H1 (cell line): ENCODE data around the gene C3. TPM values are rescaled to one million over a fixed set of nuclear protein-coding genes. Genes with fewer than 3 reads are reported as not detected.

Experiments used
- CBX8 ChIP-seq: fragments of 300-800, 300-1000 bp; sonication (generic); IDR thresholded peaks from 2 replicates; pipeline ENCODE4 v1.7.1; 2016; ENCODE audit warnings: low read depth, low read length, borderline replicate concordance
- CREB1 ChIP-seq: IDR thresholded peaks from 2 replicates; pipeline ENCODE4 v1.6.1; 2012; ENCODE audit warnings: inconsistent platforms
- CTCF ChIP-seq, 3 experiments: IDR thresholded peaks; 1 replicate in 2 of 3; 2 replicates in 1 of 3; pipeline versions ENCODE4 v1.5.1 to v1.6.1; 2011; ENCODE audit warnings: low read length in 3 of 3, mild to moderate bottlenecking in 3 of 3, inconsistent platforms in 2 of 3, low read depth in 1 of 3, moderate library complexity in 1 of 3; ENCODE audit not compliant: insufficient read depth in 1 of 3; ENCODE audit errors: control extremely low read depth in 1 of 3
- E2F6 ChIP-seq: IDR thresholded peaks from 2 replicates; pipeline ENCODE4 v1.6.1; 2012; ENCODE audit warnings: inconsistent platforms
- GTF2F1 ChIP-seq: IDR thresholded peaks from 2 replicates; pipeline ENCODE4 v1.6.1; 2012; ENCODE audit warnings: low read depth, low read length, improper control_type of control experiment, borderline replicate concordance
- HDAC2 ChIP-seq, 2 experiments: fragments of 300-600 bp in 1 of 2; sonication (generic) in 1 of 2; IDR thresholded peaks; 2 replicates each; pipeline ENCODE4 v1.6.1; 2011 to 2012; ENCODE audit warnings: low read depth in 2 of 2, low read length in 2 of 2, mild to moderate bottlenecking in 2 of 2, moderate library complexity in 2 of 2, borderline replicate concordance in 1 of 2, inconsistent platforms in 1 of 2
- MAX ChIP-seq: IDR thresholded peaks from 2 replicates; pipeline ENCODE4 v1.6.1; 2012; ENCODE audit warnings: inconsistent platforms
- NRF1 ChIP-seq: IDR thresholded peaks from 2 replicates; pipeline ENCODE4 v1.6.1; 2011; ENCODE audit warnings: mild to moderate bottlenecking, low read depth, low read length, improper control_type of control experiment
- PHF8 ChIP-seq: fragments of 200-600 bp; sonication (generic); conservative IDR thresholded peaks from 2 replicates; pipeline ENCODE4 v1.7.1; 2012; ENCODE audit warnings: low read depth, mild to moderate bottlenecking, inconsistent platforms, low read length, moderate library complexity
- POLR2A ChIP-seq, 2 experiments: IDR thresholded peaks; 1 replicate in 1 of 2; 2 replicates in 1 of 2; pipeline ENCODE4 v1.6.1; 2011; ENCODE audit warnings: low read depth in 2 of 2, low read length in 2 of 2, mild to moderate bottlenecking in 2 of 2; ENCODE audit errors: control extremely low read depth in 1 of 2
- POLR2AphosphoS5 ChIP-seq: IDR thresholded peaks from 2 replicates; pipeline ENCODE4 v1.6.1; 2011; ENCODE audit warnings: low read depth, low read length
- RBBP5 ChIP-seq: IDR thresholded peaks from 2 replicates; pipeline ENCODE4 v1.7.1; 2012; ENCODE audit warnings: low read depth, mild to moderate bottlenecking, inconsistent platforms, low read length, moderate library complexity, borderline replicate concordance
- SRF ChIP-seq: IDR thresholded peaks from 2 replicates; pipeline ENCODE4 v1.6.1; 2011; ENCODE audit warnings: mild to moderate bottlenecking, low read depth, low read length, moderate library complexity
- TAF1 ChIP-seq: IDR thresholded peaks from 2 replicates; pipeline ENCODE4 v1.6.1; 2011; ENCODE audit warnings: mild to moderate bottlenecking, low read depth, low read length
- TBP ChIP-seq: IDR thresholded peaks from 2 replicates; pipeline ENCODE4 v1.6.1; 2011; ENCODE audit warnings: low read depth, low read length, improper control_type of control experiment
- TCF12 ChIP-seq: IDR thresholded peaks from 2 replicates; pipeline ENCODE4 v1.6.1; 2011; ENCODE audit warnings: low read depth, mild to moderate bottlenecking, low read length
- TEAD4 ChIP-seq: IDR thresholded peaks from 2 replicates; pipeline ENCODE4 v1.6.1; 2012; ENCODE audit warnings: low read depth, low read length, inconsistent platforms, mixed read lengths
- USF2 ChIP-seq: IDR thresholded peaks from 2 replicates; pipeline ENCODE4 v1.6.1; 2011; ENCODE audit warnings: low read length, improper control_type of control experiment
- ZNF274 ChIP-seq: IDR thresholded peaks from 2 replicates; pipeline ENCODE4 v1.7.0; 2012; ENCODE audit warnings: low read length, borderline replicate concordance; ENCODE audit errors: extremely low read depth
- polyA plus RNA-seq, 7 experiments: library from polyadenylated mRNA; depleted of rRNA in 3 of 7; stranded (reverse) in 5 of 7; unstranded in 2 of 7; fragments of >200 nt in 5 of 7; fragments of 200-250 nt in 2 of 7; gene quantifications; 1 replicate in 5 of 7; 2 replicates in 1 of 7; 4 replicates in 1 of 7; pipeline versions ENCODE4 v1.2.1 to v1.2.3, GENCODE V29; 2011 to 2013; ENCODE audit warnings: missing spikeins in 2 of 7, mixed read lengths in 2 of 7
- total RNA-seq: library from RNA; stranded (reverse); fragmentation: NEBNext Ultra II Directional; extraction: Animal tissue kit (Norgen Biotek cat#: 25700); gene quantifications from 2 replicates; pipeline ENCODE4 v1.2.1, GENCODE V29; 2021

C3 gene
- total and polyA plus RNA-seq, 2 of the 8 experiments (the other 6 are each of a cell fraction or from before 2014, with no cell fraction given), result 6.4 to 12.8 TPM

GRCh38 chr19:6753178-6754031, 33.0 kb upstream of the C3 start (continued):
- TF ChIP-seq POLR2AphosphoS5 (no peak; the same call in 1 of the 2 replicates), TBP (peak; percentile 34; the same call in 1 of the 2 replicates), ZNF274 (no peak), CBX8 (no peak), TAF1 (0 out of 2 replicates have a peak, but pooled peaks have one; percentile 17), USF2 (peak; percentile 74; the same call in 1 of the 2 replicates), MAX (peak; percentile 97), E2F6 (peak; percentile 78), SRF (0 out of 2 replicates have a peak, but pooled peaks have one; percentile 2), TEAD4 (peak; percentile 80), NRF1 (no peak), GTF2F1 (no peak), RBBP5 (no peak), POLR2A (IDR thresholded peaks at IDR 0.05; ENCODE audit: control extremely low read depth in 1 of 2, low read depth in 2 of 2, low read length in 2 of 2) (peak; percentile 48 to 75), CREB1 (peak; percentile 61; the same call in 1 of the 2 replicates), TCF12 (0 out of 2 replicates have a peak, but pooled peaks have one; percentile 7), CTCF (IDR thresholded peaks at IDR 0.05; ENCODE audit: control extremely low read depth in 1 of 3, insufficient read depth in 1 of 3, low read depth in 1 of 3, low read length in 3 of 3) (peak; percentile 43 to 62 (median 52)), PHF8 (no peak), HDAC2 (IDR thresholded peaks at IDR 0.05; ENCODE audit: borderline replicate concordance in 1 of 2, low read depth in 2 of 2, low read length in 2 of 2) (0 out of 4 replicates have a peak, but pooled peaks of 1 of the 2 experiments have one; percentile 48)
